Endothelial cell (in vitro differentiated cells): ENCODE measurements around the gene AFG1L. TPM values are rescaled to one million over a fixed set of nuclear protein-coding genes. Genes with fewer than 3 reads are reported as not detected.
A peak's percentile ranks its signal among the peaks of the same experiment; 100 is the strongest.
"Not testable (repeated sequence)": the region's sequence is repeated elsewhere in the genome, so short reads cannot be mapped to it uniquely, and the experiment has no call there.

Experiments used
- DNase-seq: peaks from one replicate; pipeline ENCODE4 v3.0.0; 2021; ENCODE audit warnings: low spot score
- H3K27ac Mint-ChIP-seq: one replicate; pipeline ENCODE4 v1.8.0; 2021; ENCODE audit warnings: mixed read lengths, inconsistent platforms; ENCODE audit not compliant: unreplicated experiment
- H3K27me3 Mint-ChIP-seq: one replicate; pipeline ENCODE4 v1.8.0; 2021; ENCODE audit warnings: mild to moderate bottlenecking, moderate library complexity, mixed read lengths, inconsistent platforms; ENCODE audit not compliant: unreplicated experiment
- H3K36me3 Mint-ChIP-seq: one replicate; pipeline ENCODE4 v1.8.0; 2021; ENCODE audit warnings: mild to moderate bottlenecking, low read depth, mixed read lengths, inconsistent platforms; ENCODE audit not compliant: unreplicated experiment
- H3K4me1 Mint-ChIP-seq: one replicate; pipeline ENCODE4 v1.8.0; 2021; ENCODE audit warnings: mild to moderate bottlenecking, mixed read lengths, inconsistent platforms; ENCODE audit not compliant: unreplicated experiment
- H3K4me3 Mint-ChIP-seq: one replicate; pipeline ENCODE4 v1.8.0; 2021; ENCODE audit warnings: mild to moderate bottlenecking, mixed read lengths, inconsistent platforms; ENCODE audit not compliant: unreplicated experiment
- H3K9me3 Mint-ChIP-seq: one replicate; pipeline ENCODE4 v1.8.0; 2021; ENCODE audit warnings: mixed read lengths, inconsistent platforms; ENCODE audit not compliant: unreplicated experiment
- CTCF ChIP-seq: fragments of 200-600 bp; sonication (generic); IDR thresholded peaks from one replicate; pipeline ENCODE4 v1.5.0; 2021; ENCODE audit warnings: antibody characterized with exemption; ENCODE audit not compliant: unreplicated experiment
- total RNA-seq: library from RNA; stranded (reverse); fragmentation: NEBNext Ultra II Directional; extraction: Animal tissue kit (Norgen Biotek cat#: 25700); gene quantifications from one replicate; pipeline ENCODE4 v1.2.1, GENCODE V29; 2021; ENCODE audit not compliant: unreplicated experiment

The AFG1L gene
- total RNA-seq, 1 donor from 2014 or later, result 5.7 TPM

DNA sequence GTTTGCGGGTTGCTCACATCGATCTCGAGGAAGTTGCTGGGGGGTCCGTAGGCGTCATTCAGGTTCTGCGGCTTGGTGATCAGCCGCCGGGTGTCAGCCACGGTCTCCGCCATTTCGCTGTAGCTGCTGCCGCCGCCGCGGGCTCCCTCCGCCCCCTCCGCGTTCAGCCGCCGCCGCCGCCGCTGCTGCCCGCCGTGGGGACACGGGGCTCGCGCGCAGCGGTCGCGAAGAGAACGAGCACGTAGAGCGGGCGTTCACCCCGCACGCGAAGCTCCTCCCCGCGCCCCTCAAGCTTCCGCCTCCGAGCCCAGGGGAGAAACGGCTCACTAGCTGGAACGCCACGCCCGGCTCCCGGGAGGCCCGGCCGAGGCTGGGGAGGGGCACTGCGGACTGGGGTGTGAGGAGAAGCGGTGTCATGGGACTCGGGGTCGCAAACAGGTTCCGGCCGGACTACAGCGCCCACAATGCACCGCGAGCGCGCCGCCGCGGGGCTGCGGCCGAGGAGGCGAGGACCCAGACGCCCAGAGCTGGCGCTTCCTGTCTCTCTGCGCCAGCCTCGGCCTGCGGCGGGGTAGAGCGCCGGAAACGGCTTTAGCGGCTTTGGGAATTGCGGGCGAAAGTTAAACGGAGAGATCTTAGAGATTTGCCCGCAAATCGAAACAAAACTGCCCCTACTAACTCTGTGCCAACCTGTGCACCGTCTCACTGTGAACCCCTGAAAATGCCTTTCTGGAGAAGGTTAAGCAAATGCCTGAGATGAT is 33.9 kb upstream of the AFG1L start, which contains the start of gene SNX3:
TSS of gene SNX3 (minus strand) at position 232 of the 761 bp plus-strand sequence. CDS start at position 113, 119 bp downstream.
- peaks cover 2% of the 10 kb centered on the region for H3K27me3 Mint-ChIP-seq
- no peak for TF ChIP-seq CTCF
- H3K4me1 Mint-ChIP-seq, result peaks cover 17% of the 10 kb centered on the region
- H3K4me3 Mint-ChIP-seq, result peak within 1 kb of the TSS; percentile 93
- peaks cover 5% of the 10 kb centered on the region for H3K36me3 Mint-ChIP-seq
- DNase-seq, result peak; percentile 96
- peak within 1 kb of the TSS; percentile 96 for H3K27ac Mint-ChIP-seq
- no peaks in the 10 kb centered on the region for H3K9me3 Mint-ChIP-seq

GRCh38 chr6:108263371-108263770 is 31.5 kb upstream of the AFG1L start:
- TF ChIP-seq CTCF, result no peak
- H3K4me1 Mint-ChIP-seq, result no peaks in the 10 kb centered on the region
- no peaks in the 10 kb centered on the region for H3K9me3 Mint-ChIP-seq
- DNase-seq, result no peak
- H3K4me3 Mint-ChIP-seq, result no peak overlapping the region
- H3K36me3 Mint-ChIP-seq, result no peaks in the 10 kb centered on the region
- no peak overlapping the region for H3K27ac Mint-ChIP-seq
- no peaks in the 10 kb centered on the region for H3K27me3 Mint-ChIP-seq

DNA sequence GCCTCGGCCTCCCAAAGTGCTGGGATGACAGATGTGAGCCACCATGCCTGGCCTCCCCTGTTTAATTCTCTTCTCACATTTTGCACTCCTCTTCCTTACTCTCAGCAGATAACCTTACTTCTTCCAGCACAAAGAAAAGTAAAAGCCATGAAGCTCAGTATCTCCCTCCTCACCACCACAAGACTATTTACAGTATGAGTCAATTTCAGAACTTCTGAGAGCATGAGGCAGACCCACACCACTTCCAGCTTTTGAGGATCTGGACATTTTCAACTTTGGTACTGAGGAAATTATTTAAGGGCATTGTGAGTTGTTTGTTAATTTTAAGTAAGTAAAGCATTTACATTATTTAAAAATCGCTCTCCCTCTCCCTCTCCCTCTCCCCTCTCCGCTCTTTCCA is 26.0 kb upstream of the AFG1L start:
- H3K4me3 Mint-ChIP-seq, result no peak overlapping the region

GRCh38 chr6:108269955-108270354 is 24.9 kb upstream of the AFG1L start:
- not testable (repeated sequence) for H3K4me3 Mint-ChIP-seq, H3K9me3 Mint-ChIP-seq, DNase-seq, H3K27ac Mint-ChIP-seq, H3K4me1 Mint-ChIP-seq, H3K36me3 Mint-ChIP-seq, H3K27me3 Mint-ChIP-seq

More for the DNA sequence above, 26.0 kb upstream of the AFG1L start:
- Mint-ChIP-seq H3K27ac (no peak overlapping the region), H3K36me3 (no peaks in the 10 kb centered on the region), H3K9me3 (no peaks in the 10 kb centered on the region), H3K27me3 (no peaks in the 10 kb centered on the region), H3K4me1 (no peaks in the 10 kb centered on the region)
- DNase-seq, result no peak
- TF ChIP-seq CTCF, result no peak

- DNase-seq, result no peak
- TF ChIP-seq CTCF, result no peak
- H3K4me1 Mint-ChIP-seq, result peaks cover 4% of the 10 kb centered on the region
- no peak overlapping the region for H3K27ac Mint-ChIP-seq
- H3K4me3 Mint-ChIP-seq, result no peak overlapping the region
- H3K27me3 Mint-ChIP-seq, result no peaks in the 10 kb centered on the region
- no peaks in the 10 kb centered on the region for H3K36me3 Mint-ChIP-seq
- H3K9me3 Mint-ChIP-seq, result no peaks in the 10 kb centered on the region
Measured at GRCh38 chr6:108274546-108274945, 20.3 kb upstream of the AFG1L start.
